ENCODE results near the gene GZMH.

Gene GZMH

GRCh38 chr14:24574206-24574774 lies 35.2 kb downstream of the GZMH start:
- in situ Hi-C loops (cut with HindIII; ENCODE audit: low sequenced_read_pairs): no loop called here
- TF ChIP-seq CTCF (IDR thresholded peaks at IDR 0.05; ENCODE audit: low read depth, low read length): no peak
- no peak overlapping the region for H3K4me3 ChIP-seq (ENCODE audit: low read depth, low read length)
- DNase-seq (ENCODE audit: low read depth, low spot score): no peak

- in situ Hi-C loops (cut with HindIII; ENCODE audit: low sequenced_read_pairs): no loop called here
- no peak for DNase-seq (ENCODE audit: low read depth, low spot score)
- TF ChIP-seq CTCF (IDR thresholded peaks at IDR 0.05; ENCODE audit: low read depth, low read length): no peak
- H3K4me3 ChIP-seq (ENCODE audit: low read depth, low read length): no peak overlapping the region
Measured at GRCh38 chr14:24566318-24566717, 43.2 kb downstream of the GZMH start.

GRCh38 chr14:24565766-24566165 lies 43.7 kb downstream of the GZMH start:
- TF ChIP-seq CTCF (IDR thresholded peaks at IDR 0.05; ENCODE audit: low read depth, low read length): no peak
- in situ Hi-C loops (cut with HindIII; ENCODE audit: low sequenced_read_pairs): no loop called here
- DNase-seq (ENCODE audit: low read depth, low spot score): no peak
- no peak overlapping the region for H3K4me3 ChIP-seq (ENCODE audit: low read depth, low read length)

GRCh38 chr14:24563505-24563904 lies 46.0 kb downstream of the GZMH start:
- no peak overlapping the region for H3K4me3 ChIP-seq (ENCODE audit: low read depth, low read length)
- no peak for TF ChIP-seq CTCF (IDR thresholded peaks at IDR 0.05; ENCODE audit: low read depth, low read length)
- no peak for DNase-seq (ENCODE audit: low read depth, low spot score)
- in situ Hi-C loops (cut with HindIII; ENCODE audit: low sequenced_read_pairs): no loop called here

- DNase-seq (ENCODE audit: low read depth, low spot score): peak; percentile 9
- no peak overlapping the region for H3K4me3 ChIP-seq (ENCODE audit: low read depth, low read length)
- no peak for TF ChIP-seq CTCF (IDR thresholded peaks at IDR 0.05; ENCODE audit: low read depth, low read length)
- in situ Hi-C loops (cut with HindIII; ENCODE audit: low sequenced_read_pairs): no loop called here
Measured at GRCh38 chr14:24556756-24557155, 52.7 kb downstream of the GZMH start.

Data from astrocyte of the spinal cord (primary cell).